DMS153 (cell line): ENCODE data around the gene CNTFR.

ENCODE experiments used
- DNase-seq: peaks from one replicate; lab custom pipeline; 2025; lab: John Stamatoyannopoulos, UW

The CNTFR gene

DNA sequence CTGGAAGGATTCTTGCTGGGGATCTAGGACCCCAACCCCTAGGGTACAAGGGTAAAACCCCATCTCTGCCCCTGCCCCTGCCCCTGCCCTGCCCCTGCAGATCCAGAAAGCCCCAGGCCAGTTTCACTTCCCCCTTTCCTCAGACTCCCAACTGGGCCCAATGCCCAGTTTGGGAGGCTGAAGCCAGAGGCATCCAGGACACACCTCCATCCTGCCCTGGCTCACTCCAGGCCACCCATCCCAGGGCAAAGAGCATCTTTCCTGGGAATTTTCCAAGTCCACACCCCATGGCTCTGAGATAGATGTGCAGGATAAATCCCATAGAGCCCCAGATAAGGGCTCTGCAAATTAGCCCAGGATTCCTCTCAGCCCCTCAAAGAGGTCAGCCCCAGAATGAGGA lies 17.4 kb downstream of the CNTFR start:
- no peak for DNase-seq

DNA sequence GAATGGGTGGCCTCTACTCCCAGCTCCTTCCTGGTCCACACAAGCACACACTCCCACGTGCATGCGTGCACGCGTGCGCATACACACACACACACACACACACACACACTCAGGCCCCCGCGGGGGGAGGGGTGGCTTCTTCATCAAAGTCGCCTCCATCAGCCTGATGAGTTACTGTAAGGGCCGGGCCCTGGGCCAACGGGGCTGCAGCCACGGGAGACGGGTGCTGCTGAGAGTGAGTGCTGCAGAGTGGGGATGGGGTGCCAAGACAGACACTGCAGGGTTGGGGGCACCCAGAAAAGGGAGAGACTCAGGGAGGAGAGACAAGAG lies 18.1 kb downstream of the CNTFR start:
- DNase-seq = no peak

DNA sequence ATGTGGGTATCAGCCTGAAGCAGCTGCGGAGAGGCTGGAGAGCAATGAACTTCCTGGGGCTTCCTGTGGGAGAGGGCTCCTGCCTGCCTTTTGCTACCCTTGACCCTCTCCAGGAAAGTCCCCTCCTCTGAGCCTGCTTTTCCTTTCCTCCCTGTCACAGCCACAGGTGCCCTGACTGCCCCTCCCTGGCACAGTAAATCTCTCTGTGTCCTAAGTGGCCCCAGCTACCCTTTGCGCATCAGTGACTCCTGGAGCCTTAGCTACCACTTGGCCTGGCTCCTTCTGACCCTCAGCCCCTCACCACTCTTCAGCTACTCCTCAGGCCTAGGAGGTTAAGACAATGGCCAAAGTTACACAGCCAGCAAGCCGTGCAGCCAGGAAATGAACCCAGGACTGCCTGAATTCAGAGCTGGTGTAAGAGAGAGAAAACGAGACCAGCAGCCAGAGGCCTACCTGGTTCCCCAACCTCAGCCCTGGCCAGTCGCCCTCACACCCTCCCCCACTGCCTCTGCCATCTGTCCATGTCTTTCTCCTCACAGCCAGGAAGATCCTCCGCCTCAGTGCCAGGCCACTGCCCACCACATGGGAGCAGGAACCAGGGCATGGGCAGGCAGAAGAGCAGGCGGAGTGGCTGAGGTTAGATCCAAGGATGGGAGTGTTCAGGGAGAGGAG lies 18.6 kb downstream of the CNTFR start:
- DNase-seq = no peak

DNA sequence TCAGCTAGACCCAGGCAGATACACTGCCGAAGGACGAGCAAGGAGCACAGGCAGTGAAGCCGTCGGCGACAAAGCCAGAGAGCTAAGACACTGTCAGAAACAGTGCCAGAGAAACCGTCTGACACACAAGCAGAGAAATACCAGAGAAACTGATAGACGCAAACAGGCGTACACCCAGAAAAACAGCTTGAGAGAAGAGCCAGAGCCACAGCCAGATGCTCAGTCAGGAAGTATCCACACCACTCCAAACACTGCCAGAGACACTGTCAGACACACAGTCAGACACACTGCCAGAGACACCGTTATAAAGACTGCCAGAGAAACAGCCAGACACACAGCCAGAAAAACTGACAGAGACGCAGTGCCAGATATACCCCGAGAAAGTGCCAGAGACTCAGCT lies 19.1 kb downstream of the CNTFR start:
- no peak for DNase-seq

DNA sequence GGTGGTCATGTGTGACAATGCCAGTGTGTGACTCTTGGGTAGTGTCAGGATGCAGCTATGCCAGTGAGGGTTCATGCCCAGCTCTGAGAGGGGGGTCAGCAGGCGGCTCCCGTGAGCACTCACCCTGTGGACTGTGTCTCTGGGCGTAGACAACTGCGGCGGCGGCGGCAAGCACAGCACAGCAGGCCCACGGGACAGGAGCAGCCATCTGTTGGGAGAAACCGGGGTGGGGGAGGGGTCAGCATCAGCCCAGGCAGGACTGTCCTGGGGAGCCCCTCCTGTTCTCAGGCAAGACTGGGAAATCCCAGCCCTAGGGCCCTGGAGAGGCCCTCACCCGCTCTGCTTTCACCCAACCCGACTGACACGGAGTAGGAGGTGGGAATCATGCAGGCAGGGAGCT lies 20.8 kb downstream of the CNTFR start:
- DNase-seq = no peak

DNA sequence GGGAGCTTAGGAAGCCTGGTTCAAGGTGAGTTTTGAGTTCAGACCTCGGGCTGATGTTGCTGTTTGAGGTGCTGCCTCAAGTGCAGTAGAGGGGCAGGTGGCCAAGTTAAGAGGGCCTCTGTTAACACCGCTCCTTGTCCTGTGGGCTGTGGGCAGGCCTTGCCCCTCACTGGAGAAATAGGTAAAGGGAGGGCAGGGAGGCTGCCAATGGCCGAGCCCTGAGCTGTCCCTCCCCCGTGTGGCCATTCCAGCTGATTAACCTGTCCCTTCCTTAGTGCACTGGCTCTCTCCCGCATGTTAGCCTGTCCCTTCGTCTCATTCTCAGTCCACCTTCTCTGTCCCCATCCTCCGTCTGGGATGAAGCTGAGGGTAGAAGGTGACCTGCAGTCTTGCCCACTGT lies 21.4 kb downstream of the CNTFR start:
- DNase-seq = no peak

DNA sequence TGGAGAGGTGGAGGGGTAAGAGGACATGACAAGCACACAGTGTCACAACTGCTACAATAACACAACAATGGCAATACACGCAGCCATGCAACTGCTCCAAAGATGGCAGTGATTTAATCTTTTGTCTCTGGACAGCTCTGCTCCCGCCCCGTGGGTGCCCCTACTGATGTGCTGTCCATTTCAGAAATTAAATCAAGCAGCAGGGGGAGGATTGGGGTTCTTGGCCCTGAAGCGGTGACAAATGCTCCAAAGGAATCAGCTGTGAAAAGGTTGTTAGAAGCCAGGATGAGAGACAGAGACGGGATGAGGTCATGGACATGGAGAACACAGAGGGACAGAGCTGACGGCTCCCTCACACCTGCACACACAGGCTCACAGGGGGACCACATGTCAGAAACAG lies 22.6 kb downstream of the CNTFR start:
- no peak for DNase-seq

DNA sequence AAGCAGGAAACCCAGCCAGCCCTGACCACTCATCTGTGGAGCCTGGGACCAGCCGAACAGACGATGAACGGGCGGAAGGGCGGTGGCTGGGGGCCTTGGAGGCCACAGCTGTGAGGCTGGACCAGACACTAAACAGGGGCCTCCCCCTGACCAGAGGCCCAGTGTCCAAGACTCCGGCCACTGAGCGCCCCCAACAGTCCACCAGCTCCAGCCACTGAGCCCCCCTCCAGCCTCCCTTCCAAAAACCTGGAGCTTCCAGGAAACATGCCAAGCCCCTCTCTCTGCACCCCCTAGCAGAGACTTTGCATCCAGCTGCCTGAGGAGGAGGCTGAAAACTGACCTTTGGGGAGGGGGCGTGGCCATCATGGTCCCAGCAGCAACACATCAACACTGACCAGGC lies 23.2 kb downstream of the CNTFR start:
- no peak for DNase-seq

DNA sequence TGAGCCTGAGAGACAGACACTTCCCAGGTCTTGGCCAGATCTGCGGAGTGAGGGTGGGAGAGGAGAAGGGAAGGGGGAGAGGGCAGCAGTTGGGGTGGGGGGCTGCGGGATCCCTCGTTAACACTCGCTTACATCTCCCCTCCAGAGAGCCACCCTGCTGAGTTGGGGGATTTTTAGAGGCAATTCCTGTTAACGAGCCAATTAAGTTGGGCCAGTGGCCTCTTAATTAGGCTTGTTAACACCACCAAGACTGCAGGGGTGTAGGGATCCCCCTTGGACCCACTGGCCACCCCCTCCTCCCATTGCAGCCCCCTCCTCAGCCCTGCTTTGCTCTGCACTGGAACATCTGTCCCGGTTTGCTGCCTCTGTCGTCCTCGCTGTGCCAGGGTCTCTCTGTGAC lies 23.7 kb downstream of the CNTFR start:
- DNase-seq = no peak

DNA sequence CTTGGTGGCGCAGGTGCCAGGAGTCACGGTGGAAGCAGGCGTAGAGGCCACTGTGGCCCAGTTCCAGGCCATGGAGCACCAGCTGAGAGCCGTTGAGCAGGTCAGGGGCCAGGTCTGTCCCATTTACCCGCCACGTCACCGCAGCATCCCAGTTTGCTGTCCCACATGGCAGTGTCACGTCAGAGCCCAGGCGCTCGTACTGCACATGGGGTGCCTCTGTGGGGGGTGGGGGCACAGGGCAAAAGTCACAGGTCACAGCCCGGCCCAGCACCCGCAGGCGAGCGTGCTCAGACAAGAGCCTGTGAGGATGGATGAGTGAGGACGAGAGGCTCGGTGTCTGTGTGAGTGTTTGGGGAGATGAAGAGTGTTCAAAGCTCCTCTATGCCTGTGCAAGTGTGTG lies 24.9 kb downstream of the CNTFR start:
- no peak for DNase-seq

DNA sequence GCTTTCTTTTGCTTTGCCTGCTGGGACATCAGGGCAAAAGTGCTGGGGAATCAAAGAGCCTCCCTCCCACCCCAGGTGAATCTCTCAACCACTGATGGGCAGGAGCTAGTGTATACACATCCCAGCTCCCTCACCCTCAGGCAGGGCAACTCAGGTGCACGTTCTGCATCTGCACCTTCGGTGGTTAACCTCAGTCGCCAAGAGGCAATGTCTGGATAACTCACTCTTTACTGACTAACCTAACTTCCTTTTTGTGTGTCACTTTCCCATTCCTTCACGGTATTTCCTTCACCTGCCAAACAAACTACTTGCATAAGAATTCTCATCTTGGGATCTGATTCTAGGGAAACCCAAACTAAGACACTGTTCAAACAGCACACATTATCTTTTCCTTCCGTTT lies 26.3 kb downstream of the CNTFR start:
- DNase-seq = no peak

DNA sequence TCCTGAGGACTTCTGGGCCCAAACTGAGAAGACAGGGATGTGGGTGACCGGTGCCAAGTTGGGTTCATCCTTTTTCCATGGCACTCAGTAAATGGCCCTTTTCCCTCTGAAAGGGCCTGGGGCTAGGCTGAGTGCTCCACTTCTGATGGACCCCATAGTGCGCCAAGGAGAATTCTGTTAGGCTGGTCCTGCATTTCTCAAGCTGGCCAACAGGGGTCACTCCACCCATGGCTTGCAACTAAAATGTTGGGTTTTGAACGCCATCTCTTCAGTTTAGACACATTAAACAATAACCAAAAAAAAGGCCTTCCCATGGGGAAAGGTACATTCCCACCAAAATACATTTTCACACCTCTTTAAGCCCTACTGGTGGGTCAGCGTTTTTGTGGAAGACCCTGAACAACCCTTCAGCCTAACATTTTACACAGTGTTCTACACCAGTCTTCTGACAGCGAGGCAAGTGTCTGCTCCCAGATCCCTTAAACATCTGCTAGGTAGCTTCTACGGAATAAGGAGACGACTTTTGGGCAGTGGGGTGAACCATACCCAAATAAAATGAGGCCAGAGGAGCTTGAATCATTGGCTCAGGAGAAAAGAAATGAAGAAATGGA lies 27.3 kb downstream of the CNTFR start:
- no peak for DNase-seq

DNA sequence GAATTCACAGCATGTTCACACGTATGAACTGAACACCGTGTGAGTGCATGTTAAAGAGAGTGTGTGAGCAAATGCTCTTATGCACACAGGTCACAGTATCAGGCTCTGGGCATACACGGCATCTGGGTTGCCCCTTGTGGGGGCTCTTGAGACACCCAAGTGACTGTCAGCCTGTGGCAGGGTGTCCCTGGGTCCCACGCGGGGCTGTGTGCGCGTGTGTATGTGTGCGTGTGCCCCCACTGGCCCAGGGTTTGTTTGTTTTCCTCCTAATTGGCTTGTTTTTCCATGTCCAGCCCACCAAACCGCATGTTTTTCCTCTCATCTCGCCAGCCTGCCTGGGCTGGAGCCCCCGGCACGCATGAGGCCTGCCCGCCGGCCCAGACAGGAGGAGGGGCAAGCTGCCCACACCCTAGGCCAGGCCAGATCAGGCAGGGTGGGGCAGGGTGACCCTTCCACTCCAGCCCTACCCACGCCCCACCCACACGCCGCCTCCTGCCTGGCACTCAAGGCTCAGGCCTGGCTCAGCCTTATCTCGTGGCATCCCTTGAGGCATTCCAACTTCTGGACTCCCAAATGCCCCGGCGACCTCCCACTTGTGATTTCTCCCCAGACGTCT lies 28.8 kb downstream of the CNTFR start:
- no peak for DNase-seq

DNA sequence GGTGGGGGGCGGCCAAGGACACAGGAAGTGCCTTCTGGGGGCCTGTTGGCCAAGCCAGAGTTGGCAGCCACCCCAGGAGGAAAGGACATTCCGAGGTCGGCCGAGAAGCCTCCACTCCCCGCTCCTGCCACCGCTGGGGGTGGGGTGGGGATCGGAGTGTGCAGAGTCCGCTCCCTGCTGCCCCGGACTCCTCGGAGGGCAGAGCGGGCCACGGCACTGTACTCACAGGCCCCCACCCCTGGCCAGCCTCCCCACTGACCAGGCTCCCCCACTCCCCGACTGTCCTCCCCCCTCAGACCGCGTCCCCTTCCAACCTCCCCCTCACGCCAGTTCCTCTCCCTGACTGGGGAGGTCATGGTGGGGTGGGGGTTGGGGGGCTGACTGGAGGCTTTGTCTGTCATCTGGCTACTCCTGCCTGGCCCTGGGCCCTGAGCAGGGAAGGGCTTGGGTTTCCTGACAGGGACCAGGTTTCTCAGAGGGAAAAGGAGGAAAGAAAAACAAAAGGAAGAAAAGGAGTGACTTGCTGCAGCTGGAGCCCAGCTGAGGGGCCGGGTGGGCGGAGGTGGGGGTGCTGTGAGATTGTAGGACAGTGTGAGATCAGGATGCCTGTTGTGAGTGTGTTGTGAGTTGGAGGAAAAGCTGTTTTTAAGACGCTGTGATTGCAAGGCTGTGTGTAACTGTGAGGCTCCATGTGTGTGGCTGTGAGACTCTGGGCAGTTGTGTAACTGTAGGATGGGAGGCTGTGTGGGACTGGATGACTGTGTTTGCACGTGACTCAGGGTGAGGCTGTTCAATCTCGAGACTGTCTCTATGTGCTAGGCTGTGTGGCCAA lies 29.7 kb downstream of the CNTFR start:
- no peak for DNase-seq

DNA sequence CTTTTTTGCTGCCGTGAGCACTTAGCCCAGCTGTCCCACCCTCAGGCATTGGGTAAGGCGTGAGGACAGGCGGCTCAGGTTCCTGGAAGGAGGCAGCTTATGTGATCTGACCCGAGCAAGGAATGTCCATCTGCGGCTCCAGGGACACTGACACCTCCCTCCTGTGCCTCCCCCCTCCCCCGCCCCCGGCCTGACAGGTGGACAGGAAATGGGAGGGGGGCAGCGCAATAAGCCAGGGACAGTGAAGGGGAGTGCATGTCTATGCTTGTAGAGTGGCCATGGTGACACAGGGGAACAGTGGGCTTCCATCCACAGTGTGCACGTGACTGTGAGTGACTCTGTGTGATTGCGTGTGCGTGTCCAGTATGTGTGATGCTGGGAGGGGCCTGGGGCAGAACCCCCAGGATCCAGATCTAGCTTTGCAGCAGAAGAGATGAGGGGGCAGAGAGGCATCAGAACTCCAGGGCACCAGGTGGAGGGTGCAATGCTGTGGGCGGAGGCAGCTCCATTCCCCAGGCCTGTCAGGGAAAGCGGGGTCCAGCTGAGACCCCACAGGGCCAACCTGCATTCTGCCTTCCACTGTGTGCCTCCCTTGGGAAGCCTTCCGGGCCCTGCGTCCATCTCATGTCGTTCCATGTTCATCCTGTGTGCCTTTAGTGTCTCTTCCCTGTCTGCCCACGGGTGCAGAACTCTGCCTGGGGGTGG lies 30.5 kb downstream of the CNTFR start:
- DNase-seq = no peak

DNA sequence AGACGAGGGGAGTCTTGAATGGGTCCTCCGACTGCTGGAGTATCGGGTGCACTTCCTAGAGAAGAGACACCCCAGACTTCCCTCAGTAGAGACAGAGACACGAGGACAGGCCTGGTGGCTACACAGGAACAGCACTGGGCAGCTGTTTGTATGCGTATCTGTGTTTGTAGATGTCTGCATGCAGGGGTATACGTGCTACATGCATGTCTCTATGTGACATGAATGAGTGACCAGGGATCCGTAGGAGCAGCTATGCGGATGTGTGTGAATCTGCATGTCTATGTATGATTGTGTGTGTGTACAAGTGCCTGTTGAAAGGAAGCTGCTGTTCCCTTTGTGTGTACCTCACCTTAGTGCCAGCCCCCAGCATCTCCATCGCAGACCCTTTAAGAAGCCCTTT lies 31.2 kb downstream of the CNTFR start:
- no peak for DNase-seq

DNA sequence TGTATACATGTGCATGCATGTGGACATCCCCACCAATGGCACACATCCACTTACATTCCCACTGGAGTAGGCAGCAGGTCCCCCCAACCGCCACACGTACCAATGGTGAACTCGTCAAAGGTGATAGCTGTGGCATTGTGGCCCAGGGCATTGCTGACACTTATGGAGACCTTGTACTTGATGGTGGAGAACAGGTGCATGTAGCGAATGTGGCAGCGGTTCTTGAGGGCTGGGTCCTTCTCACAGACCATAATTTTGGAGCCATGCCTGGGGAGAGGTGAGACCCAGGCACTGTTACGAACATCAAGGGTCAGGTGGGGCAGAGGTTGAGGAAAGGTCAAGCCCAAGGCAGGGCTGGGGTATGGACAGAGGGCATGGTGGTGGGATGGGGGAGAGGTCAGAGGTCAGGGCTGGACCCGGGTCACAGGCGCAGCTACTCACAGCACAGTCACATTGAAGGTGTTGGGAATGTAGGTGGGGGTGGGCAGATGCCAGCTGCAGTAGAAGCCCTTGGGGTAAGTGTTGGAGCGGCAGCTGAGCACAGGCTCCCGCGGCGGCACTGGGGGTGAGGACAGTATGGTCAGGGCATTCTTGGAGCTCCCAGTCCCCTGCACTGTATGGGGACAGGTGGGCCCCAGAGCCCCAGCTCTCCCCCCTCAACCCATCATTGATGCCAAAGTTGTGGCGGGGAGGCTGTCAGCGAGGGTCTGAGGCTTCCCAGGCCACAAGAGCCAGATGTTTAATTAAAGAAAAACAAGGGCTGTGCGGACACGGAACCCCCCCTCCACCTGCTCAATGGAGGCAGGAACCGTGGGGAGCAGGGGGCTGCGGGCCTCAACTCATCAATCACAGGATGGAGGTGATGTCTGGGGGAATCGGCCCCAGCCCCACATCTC lies 31.9 kb downstream of the CNTFR start:
- DNase-seq = no peak

DNA sequence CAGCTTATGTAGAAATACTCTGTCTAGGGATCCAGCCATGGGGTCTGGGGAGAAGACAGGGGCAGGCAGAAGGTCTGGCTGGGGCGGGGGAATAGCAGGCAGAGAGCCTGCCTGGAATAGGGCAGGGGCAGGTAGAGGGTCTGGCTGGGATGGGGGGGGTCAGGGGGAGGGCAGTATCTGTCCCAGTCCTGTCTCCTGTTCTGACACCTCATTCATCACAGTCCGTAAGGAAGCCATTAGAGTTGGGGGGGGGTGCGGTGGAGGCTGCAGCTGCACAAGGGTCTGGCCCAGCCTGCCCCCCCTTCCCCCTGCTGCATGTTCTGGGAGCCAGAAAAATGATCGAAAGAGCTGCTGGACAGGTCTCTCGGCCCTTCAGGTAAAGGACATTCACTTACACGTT lies 32.6 kb downstream of the CNTFR start:
- DNase-seq = no peak

DNA sequence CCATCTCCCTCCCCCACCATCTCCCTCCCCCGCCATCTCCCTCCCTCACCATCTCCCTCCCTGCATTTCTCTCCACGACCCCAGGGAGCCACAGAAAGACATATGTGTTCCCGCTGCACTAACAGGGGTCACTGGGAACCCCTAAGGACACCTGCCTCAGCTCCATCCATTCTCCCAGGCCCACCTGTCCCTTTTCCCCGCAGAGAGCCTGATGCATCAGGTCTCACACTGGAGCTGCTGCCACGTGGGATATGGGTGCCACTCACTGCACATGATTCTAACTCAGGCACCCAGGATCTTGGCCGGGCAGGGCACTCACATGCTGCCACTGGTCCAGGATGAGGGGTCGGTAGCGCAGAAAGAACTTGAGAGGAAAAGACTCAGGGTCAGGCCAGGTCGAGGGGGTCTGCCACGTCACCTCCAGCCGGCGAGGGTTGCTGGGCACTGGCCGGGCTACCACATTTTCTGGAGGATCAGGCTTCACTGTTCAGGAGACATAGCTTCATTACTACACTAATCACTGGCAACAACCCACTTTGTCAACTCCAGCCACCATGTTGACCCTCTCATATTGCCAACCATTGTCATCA lies 33.5 kb downstream of the CNTFR start:
- DNase-seq = no peak

DNA sequence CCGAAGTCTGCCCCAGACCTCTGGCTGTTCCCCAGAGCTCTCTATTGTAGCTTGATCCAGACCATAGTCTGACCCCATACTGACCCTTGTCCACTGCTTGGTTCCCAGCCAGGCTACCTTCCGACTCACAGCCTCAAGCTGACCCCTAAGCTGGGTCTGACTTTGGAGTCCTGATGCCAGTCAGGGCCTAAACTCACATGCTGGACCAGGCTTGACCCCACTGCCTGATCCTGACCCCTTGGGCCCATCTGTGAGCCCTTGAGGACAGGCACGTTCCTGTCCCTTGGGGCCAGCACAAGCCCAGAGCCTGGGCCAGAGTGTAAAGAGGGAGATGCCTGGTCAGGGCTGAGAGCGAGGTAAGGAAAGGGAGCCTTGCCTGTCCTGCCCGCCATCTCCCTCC lies 34.0 kb downstream of the CNTFR start:
- DNase-seq = no peak

DNA sequence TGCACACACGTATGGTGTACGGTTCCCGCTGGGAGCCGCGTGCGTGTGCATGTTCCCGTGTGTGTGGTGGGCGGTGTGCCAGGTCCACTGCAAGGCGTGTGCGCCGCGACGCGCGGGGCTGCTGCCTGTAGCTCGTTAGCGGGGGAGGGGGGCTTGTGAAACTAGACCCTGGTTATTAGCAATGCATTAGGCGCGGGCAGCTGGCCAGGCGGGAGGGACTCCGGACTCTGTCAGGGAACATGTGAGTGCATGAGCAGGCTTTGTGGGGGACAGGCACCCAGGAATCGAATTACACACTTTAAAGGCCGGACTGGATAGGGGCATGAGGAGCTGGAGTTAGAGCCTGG lies 34.5 kb downstream of the CNTFR start:
- DNase-seq = no peak
